ENCODE measurements around the gene RNASE13. TPM values are rescaled to one million over a fixed set of nuclear protein-coding genes. Genes with fewer than 3 reads are reported as not detected.
A peak's percentile ranks its signal among the peaks of the same experiment; 100 is the strongest.
"Not testable (repeated sequence)": the region's sequence is repeated elsewhere in the genome, so short reads cannot be mapped to it uniquely, and the experiment has no call there.

Gene RNASE13
- total RNA-seq, 1 experiment from 2014 or later = not detected

GRCh38 chr14:21041676-21042433 lies 7.2 kb upstream of the RNASE13 start, which contains the start of gene RNASE7:
Gene RNASE7 (plus strand): TSS chr14:21042362. CDS start chr14:21042993, 631 bp downstream.
- intact Hi-C loops (cut with micrococcal nuclease) = loop anchor here (2.0 kb wide), 1 partner anchor 71 kb away; no protein-coding TSS in a partner anchor
- Mint-ChIP-seq H3K4me1 (ENCODE audit: insufficient read depth, unreplicated experiment) (peaks cover 37% of the 10 kb centered on the region), H3K4me3 (ENCODE audit: unreplicated experiment) (peak within 1 kb of the TSS; percentile 63), H3K9me3 (ENCODE audit: unreplicated experiment) (no peaks in the 10 kb centered on the region), H3K27ac (ENCODE audit: low read depth, unreplicated experiment) (peak within 1 kb of the TSS; percentile 83), H3K36me3 (ENCODE audit: insufficient read depth, unreplicated experiment) (peaks cover 6% of the 10 kb centered on the region), H3K27me3 (ENCODE audit: insufficient read depth, unreplicated experiment) (no peaks in the 10 kb centered on the region)
- ChIA-PET POLR2A (interaction anchor here (0.8 to 3.0 kb wide), 10 partner anchors 21 to 580 kb away, joined by 3 to 40 read pairs (median 4); partner anchors contain the start of gene PIP4P1), CTCF (interaction anchor here (0.6 to 7.2 kb wide), 22 partner anchors 9 to 409 kb away, joined by 3 to 391 read pairs (median 20); partner anchors contain the start of genes ARHGEF40, SLC39A2 and TPPP2)
- no peak for TF ChIP-seq CTCF (IDR thresholded peaks at IDR 0.05; ENCODE audit: unreplicated experiment)
- DNase-seq (ENCODE audit: unreplicated experiment) = peak; percentile 57
- BruUV-seq (replicated peaks) = TSS peak; percentile 72

- H3K4me3 Mint-ChIP-seq (ENCODE audit: unreplicated experiment); BruUV-seq (replicated peaks); H3K9me3 Mint-ChIP-seq (ENCODE audit: unreplicated experiment); H3K27me3 Mint-ChIP-seq (ENCODE audit: insufficient read depth, unreplicated experiment); DNase-seq (ENCODE audit: unreplicated experiment); H3K36me3 Mint-ChIP-seq (ENCODE audit: insufficient read depth, unreplicated experiment): not testable (repeated sequence)
- H3K4me1 Mint-ChIP-seq (ENCODE audit: insufficient read depth, unreplicated experiment) = peaks cover 37% of the 10 kb centered on the region
- ChIA-PET CTCF (interaction anchor here (0.6 to 7.2 kb wide), 40 partner anchors 10 to 871 kb away, joined by 3 to 391 read pairs (median 7); partner anchors contain the start of genes ARHGEF40, SLC39A2, TMEM253 and TPPP2), POLR2A (interaction anchor here (1.1 to 3.0 kb wide), 7 partner anchors 13 to 182 kb away, joined by 3 to 40 read pairs (median 6); no protein-coding TSS in a partner anchor)
- H3K27ac Mint-ChIP-seq (ENCODE audit: low read depth, unreplicated experiment) = peak overlapping the region; percentile 83
- intact Hi-C loops (cut with micrococcal nuclease) = loop anchor here (1.0 to 2.0 kb wide), 4 partner anchors 27 to 344 kb away; no protein-coding TSS in a partner anchor
Measured at GRCh38 chr14:21040941-21041340, 6.3 kb upstream of the RNASE13 start.

GRCh38 chr14:21040370-21040925 lies 5.8 kb upstream of the RNASE13 start:
- ChIA-PET CTCF (interaction anchor here (0.6 to 7.2 kb wide), 46 partner anchors 9 to 1263 kb away, joined by 3 to 391 read pairs (median 6); partner anchors contain the start of genes ARHGEF40, SLC39A2, TMEM253 and TPPP2), POLR2A (interaction anchor here (0.8 to 3.0 kb wide), 9 partner anchors 13 to 182 kb away, joined by 3 to 40 read pairs (median 5); partner anchors contain the start of gene ARHGEF40)
- no peak for TF ChIP-seq CTCF (IDR thresholded peaks at IDR 0.05; ENCODE audit: unreplicated experiment)
- Mint-ChIP-seq H3K36me3 (ENCODE audit: insufficient read depth, unreplicated experiment) (peaks cover 6% of the 10 kb centered on the region), H3K4me3 (ENCODE audit: unreplicated experiment) (no peak overlapping the region), H3K27me3 (ENCODE audit: insufficient read depth, unreplicated experiment) (no peaks in the 10 kb centered on the region), H3K27ac (ENCODE audit: low read depth, unreplicated experiment) (no peak overlapping the region), H3K4me1 (ENCODE audit: insufficient read depth, unreplicated experiment) (peaks cover 37% of the 10 kb centered on the region), H3K9me3 (ENCODE audit: unreplicated experiment) (no peaks in the 10 kb centered on the region)
- intact Hi-C loops (cut with micrococcal nuclease) = loop anchor here (1.0 to 2.0 kb wide), 4 partner anchors 26 to 343 kb away; no protein-coding TSS in a partner anchor
- no TSS peak for BruUV-seq (replicated peaks)
- no peak for DNase-seq (ENCODE audit: unreplicated experiment)

GRCh38 chr14:21039585-21040369 lies 5.2 kb upstream of the RNASE13 start:
- POLR2A ChIA-PET = interaction anchor here (0.6 to 3.0 kb wide), 8 partner anchors 12 to 64 kb away, joined by 3 to 40 read pairs (median 4); partner anchors contain the start of gene ARHGEF40
- Mint-ChIP-seq H3K9me3 (ENCODE audit: unreplicated experiment) (no peaks in the 10 kb centered on the region), H3K27ac (ENCODE audit: low read depth, unreplicated experiment) (no peak overlapping the region), H3K4me3 (ENCODE audit: unreplicated experiment) (no peak overlapping the region), H3K4me1 (ENCODE audit: insufficient read depth, unreplicated experiment) (peaks cover 34% of the 10 kb centered on the region), H3K36me3 (ENCODE audit: insufficient read depth, unreplicated experiment) (peaks cover under 1% of the 10 kb centered on the region), H3K27me3 (ENCODE audit: insufficient read depth, unreplicated experiment) (no peaks in the 10 kb centered on the region)
- DNase-seq (ENCODE audit: unreplicated experiment) = peak; percentile 69
- peak; percentile 51 for TF ChIP-seq CTCF (IDR thresholded peaks at IDR 0.05; ENCODE audit: unreplicated experiment)
- intact Hi-C loops (cut with micrococcal nuclease) = loop anchor here (1.0 to 2.0 kb wide), 4 partner anchors 25 to 342 kb away; no protein-coding TSS in a partner anchor
- CTCF ChIA-PET = interaction anchor here (0.6 to 7.2 kb wide), 42 partner anchors 9 to 1262 kb away, joined by 3 to 391 read pairs (median 6); partner anchors contain the start of genes ARHGEF40, SLC39A2, TMEM253 and TPPP2
- BruUV-seq (replicated peaks) = no TSS peak
